Activated naive CD8-positive, alpha-beta T cell treated with anti-CD3 and anti-CD28 coated beads, Interleukin-2, amount 10 ng/mL, durations not matched to agents 7 days and 5 days (primary cell): Measurements from ENCODE around the gene UBR3. TPM values are rescaled to one million over a fixed set of nuclear protein-coding genes. Genes with fewer than 3 reads are reported as not detected.

Experiments used
- ATAC-seq: fragments of 150-1000 bp; cut with Tn5 transposase; one replicate; pipeline ENCODE4 v1.10.0; 2021; ENCODE audit warnings: low read depth, moderate library complexity
- POLR2A ChIA-PET: fragments of 350-600 bp; sonication (Branson Sonifier 250); formaldehyde crosslinking; loops from one replicate; lab custom pipeline; 2021; ENCODE audit warnings: antibody characterized with exemption; lab: Charles Lee
- DNase-seq: peaks from one replicate; pipeline ENCODE4 v3.0.0; 2021
- H3K27ac Mint-ChIP-seq: one replicate; pipeline ENCODE4 v1.8.0; 2022; ENCODE audit warnings: mild to moderate bottlenecking, mixed read lengths
- H3K27me3 Mint-ChIP-seq: one replicate; pipeline ENCODE4 v1.8.0; 2022; ENCODE audit warnings: mild to moderate bottlenecking, moderate library complexity, mixed read lengths
- H3K36me3 Mint-ChIP-seq: one replicate; pipeline ENCODE4 v1.8.0; 2021; ENCODE audit warnings: mild to moderate bottlenecking, mixed read lengths
- H3K4me1 Mint-ChIP-seq: one replicate; pipeline ENCODE4 v1.8.0; 2021; ENCODE audit warnings: mixed read lengths
- H3K4me3 Mint-ChIP-seq: one replicate; pipeline ENCODE4 v1.8.0; 2022; ENCODE audit warnings: mild to moderate bottlenecking, moderate library complexity, mixed read lengths
- H3K9me3 Mint-ChIP-seq: one replicate; pipeline ENCODE4 v1.8.0; 2021; ENCODE audit warnings: mixed read lengths
- total RNA-seq, 2 experiments: library from RNA; stranded (reverse); gene quantifications; one replicate each; pipeline ENCODE4 v1.2.3, GENCODE V29; 2021

Gene UBR3
- total RNA-seq, 2 experiments from 2014 or later: 23.8 to 26.7 TPM

DNA sequence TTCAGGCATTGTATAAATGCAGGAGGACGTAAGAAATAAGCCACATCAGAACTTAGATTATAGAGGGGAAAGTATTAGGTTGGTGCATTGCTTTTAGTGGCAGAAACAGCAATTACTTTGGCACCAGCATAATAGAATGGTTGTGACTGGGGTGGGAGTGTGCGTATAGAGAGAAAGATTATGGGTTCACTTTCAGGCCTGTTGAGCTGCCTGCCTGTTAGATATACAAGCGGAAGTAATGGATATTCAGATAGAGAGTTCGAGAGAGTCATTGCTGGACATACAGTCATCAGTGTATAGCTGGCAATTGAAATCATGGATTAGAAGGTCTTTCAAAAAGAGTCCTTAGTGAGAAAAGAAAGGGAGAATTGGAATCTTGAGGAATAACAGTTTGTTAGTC, 211.5 kb downstream of the UBR3 start:
- Mint-ChIP-seq H3K36me3 (peaks cover 3% of the 10 kb centered on the region), H3K27me3 (no peaks in the 10 kb centered on the region), H3K4me3 (no peak overlapping the region), H3K9me3 (no peaks in the 10 kb centered on the region), H3K4me1 (no peaks in the 10 kb centered on the region), H3K27ac (no peak overlapping the region)
- DNase-seq (no peak), ATAC-seq (no peak)
- POLR2A ChIA-PET: interaction anchor here (0.6 kb wide), 1 partner anchor 180 kb away, joined by 3 read pairs; no protein-coding TSS in a partner anchor

DNA sequence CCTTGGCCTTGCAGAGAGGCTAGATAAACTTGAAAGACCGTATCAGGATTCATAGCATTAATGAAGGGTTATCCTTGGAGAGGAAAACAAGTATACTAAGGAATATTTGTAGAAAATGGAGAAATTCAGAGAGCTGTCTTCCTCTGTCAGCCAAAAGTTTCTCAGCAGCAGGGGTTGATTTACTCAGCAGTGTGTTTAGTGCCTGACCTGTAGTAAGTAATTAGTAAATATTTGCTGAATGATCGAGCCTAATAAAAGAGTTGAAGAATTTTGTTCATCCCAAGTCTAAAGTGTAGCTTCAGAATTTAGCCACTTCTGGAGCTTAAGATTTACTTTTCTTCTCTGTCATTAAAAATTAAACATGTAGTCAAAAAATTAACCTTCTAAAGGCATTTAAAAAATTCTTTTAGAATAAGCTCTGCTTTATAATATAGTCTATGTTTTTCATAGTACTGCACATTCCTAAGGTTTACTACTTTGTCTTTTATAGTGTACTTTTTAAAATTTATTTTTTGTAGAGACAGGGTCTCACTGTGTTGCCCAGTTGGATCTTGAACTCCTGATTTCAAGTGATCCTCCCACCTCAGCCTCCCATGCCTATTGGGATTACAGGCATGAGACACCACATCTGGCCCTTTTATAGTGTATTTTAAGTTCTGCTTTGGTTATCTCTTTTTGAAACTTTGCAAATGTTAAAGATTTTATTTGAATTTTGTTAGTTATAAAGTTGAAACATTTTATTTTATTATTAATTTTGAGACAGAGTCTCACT, 212.3 kb downstream of the UBR3 start:
- Mint-ChIP-seq H3K27me3 (no peaks in the 10 kb centered on the region), H3K9me3 (no peaks in the 10 kb centered on the region), H3K4me1 (no peaks in the 10 kb centered on the region), H3K27ac (no peak overlapping the region), H3K4me3 (no peak overlapping the region), H3K36me3 (peaks cover 3% of the 10 kb centered on the region)
- ATAC-seq (no peak), DNase-seq (no peak)
- POLR2A ChIA-PET: interaction anchor here (0.6 kb wide), 1 partner anchor 181 kb away, joined by 3 read pairs; no protein-coding TSS in a partner anchor

DNA sequence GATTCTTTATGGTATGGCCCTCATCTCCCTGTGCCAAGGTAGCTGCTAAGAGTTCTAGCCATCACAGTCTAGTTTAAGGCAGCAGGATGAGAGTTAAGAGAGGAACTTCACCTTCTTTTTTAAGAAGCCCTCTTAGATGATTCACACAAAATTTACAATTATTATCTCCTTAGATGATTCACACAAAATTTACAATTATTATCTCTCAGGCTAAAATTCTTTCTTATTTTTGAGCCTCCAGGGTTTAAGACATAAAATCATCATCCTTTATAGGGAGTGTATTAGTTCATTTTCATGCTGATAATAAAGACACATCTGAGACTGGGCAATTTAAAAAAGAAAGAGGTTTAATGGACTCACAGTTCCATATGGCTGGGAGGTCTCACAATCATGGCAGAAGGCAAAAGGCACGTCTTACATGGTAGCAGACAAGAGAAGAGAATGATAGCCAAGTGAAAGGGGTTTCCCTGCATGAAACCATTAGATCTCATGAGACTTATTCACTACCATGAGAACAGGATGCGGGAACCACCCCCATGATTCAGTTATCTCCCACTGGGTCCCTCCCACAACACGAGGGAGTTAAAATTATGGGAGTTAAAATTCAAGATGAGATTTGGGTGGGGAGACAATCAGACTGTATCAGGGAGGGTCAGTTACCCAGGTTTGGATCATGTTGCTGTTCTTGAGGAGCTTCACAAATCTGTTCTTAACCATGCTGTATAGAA, 217.7 kb downstream of the UBR3 start:
- POLR2A ChIA-PET: no interaction called here
- Mint-ChIP-seq H3K36me3 (peaks cover 6% of the 10 kb centered on the region), H3K27me3 (no peaks in the 10 kb centered on the region), H3K27ac (no peak overlapping the region), H3K4me1 (no peaks in the 10 kb centered on the region), H3K4me3 (no peak overlapping the region), H3K9me3 (no peaks in the 10 kb centered on the region)
- no peak for DNase-seq
- ATAC-seq: no peak

DNA sequence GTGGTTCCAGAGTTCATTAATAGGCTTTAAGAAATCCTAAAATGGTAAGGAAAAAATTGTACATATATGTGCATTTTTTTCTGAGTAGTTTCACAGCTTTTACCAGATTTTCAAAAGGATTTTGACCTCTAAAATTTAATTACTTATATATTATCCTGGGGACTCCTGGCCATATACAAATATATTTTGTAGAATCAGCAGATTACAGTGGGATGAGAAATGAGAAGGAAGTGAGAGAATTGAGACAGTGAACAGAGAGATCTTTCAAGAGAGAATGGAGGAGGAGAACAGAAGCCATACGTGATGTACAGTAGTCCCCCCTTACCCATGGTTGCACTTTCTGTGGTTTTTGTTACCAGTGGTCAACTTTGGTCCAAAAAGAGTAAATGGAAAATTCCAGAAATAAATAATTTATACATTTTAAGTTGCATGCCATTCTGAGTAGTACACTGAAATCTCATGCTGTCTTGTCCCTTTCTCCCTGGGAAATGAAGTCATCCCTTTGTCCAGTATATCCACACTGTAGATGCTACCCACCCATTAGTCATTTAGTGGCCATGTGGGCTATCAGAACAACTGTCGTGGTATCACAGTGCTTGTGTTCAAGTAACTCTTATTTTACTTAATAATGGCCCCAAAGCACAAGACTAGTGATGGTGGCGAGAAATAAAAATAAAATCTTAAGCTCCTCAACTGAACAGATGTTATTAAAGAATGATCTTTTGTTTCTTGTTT, 220.2 kb downstream of the UBR3 start:
- Mint-ChIP-seq H3K27me3 (no peaks in the 10 kb centered on the region), H3K9me3 (no peaks in the 10 kb centered on the region), H3K4me1 (no peaks in the 10 kb centered on the region), H3K27ac (no peak overlapping the region), H3K4me3 (no peak overlapping the region), H3K36me3 (peaks cover 11% of the 10 kb centered on the region)
- DNase-seq: no peak
- no peak for ATAC-seq
- POLR2A ChIA-PET: no interaction called here

DNA sequence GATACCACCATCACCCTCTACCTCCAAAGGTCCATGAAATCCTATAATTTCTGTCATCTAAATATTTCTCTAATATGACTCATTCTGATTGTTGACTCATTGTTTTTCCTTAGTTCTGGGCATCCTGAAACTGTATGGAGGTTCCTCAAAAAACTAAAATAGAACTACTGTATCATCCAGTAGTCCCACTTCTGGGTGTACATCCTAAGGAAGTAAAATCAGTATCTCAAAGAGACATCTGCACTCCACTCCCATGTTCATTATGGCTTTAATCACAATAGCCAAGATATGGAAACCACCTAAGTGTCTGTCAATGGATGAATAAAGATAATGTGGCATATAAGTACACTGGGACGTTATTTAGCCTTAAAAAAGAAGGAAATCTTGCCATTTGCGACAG, 224.9 kb downstream of the UBR3 start:
- H3K4me3 Mint-ChIP-seq: no peak overlapping the region
- no peaks in the 10 kb centered on the region for H3K9me3 Mint-ChIP-seq
- H3K4me1 Mint-ChIP-seq: no peaks in the 10 kb centered on the region
- H3K27me3 Mint-ChIP-seq: no peaks in the 10 kb centered on the region
- ATAC-seq: no peak
- DNase-seq: no peak
- peaks cover 9% of the 10 kb centered on the region for H3K36me3 Mint-ChIP-seq
- H3K27ac Mint-ChIP-seq: no peak overlapping the region
- POLR2A ChIA-PET: no interaction called here

DNA sequence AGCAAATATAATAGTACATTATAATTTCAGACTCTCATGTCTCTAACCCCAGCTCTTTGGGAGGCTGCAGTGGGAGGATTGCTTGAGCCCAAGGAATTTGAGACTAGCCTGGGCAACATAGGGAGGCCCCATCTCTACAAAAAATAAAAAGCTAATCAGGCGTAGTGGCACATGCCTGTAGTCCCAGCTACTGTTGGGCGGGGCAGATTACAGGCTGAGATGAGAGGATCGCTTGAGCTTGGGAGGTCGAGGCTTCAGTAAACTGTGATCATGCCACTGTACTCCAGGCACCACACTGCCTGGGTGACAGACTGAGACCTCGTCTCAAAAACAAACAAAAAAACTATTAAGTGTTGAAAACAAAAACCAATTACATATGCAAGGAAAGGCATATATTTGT, 227.7 kb downstream of the UBR3 start:
- H3K9me3 Mint-ChIP-seq: no peaks in the 10 kb centered on the region
- DNase-seq (no peak), ATAC-seq (no peak)
- no peak overlapping the region for H3K27ac Mint-ChIP-seq
- H3K4me3 Mint-ChIP-seq: no peak overlapping the region
- no peaks in the 10 kb centered on the region for H3K4me1 Mint-ChIP-seq
- POLR2A ChIA-PET: no interaction called here
- H3K27me3 Mint-ChIP-seq: no peaks in the 10 kb centered on the region
- peaks cover 9% of the 10 kb centered on the region for H3K36me3 Mint-ChIP-seq

GRCh38 chr2:170056900-170057299, 229.6 kb downstream of the UBR3 start:
- no peaks in the 10 kb centered on the region for H3K9me3 Mint-ChIP-seq
- no peak overlapping the region for H3K4me3 Mint-ChIP-seq
- ATAC-seq (no peak), DNase-seq (no peak)
- H3K27ac Mint-ChIP-seq: no peak overlapping the region
- no peaks in the 10 kb centered on the region for H3K4me1 Mint-ChIP-seq
- H3K36me3 Mint-ChIP-seq: peaks cover 6% of the 10 kb centered on the region
- POLR2A ChIA-PET: no interaction called here
- H3K27me3 Mint-ChIP-seq: no peaks in the 10 kb centered on the region

GRCh38 chr2:170063456-170064235, 236.4 kb downstream of the UBR3 start:
- POLR2A ChIA-PET: no interaction called here
- DNase-seq (no peak), ATAC-seq (no peak)
- H3K4me3 Mint-ChIP-seq: no peak overlapping the region
- no peaks in the 10 kb centered on the region for H3K4me1 Mint-ChIP-seq
- H3K27me3 Mint-ChIP-seq: no peaks in the 10 kb centered on the region
- H3K36me3 Mint-ChIP-seq: peaks cover 21% of the 10 kb centered on the region
- H3K9me3 Mint-ChIP-seq: no peaks in the 10 kb centered on the region
- H3K27ac Mint-ChIP-seq: no peak overlapping the region

- Mint-ChIP-seq H3K9me3 (peaks cover 6% of the 10 kb centered on the region), H3K4me1 (no peaks in the 10 kb centered on the region), H3K27me3 (no peaks in the 10 kb centered on the region), H3K36me3 (peaks cover 37% of the 10 kb centered on the region), H3K4me3 (no peak overlapping the region), H3K27ac (no peak overlapping the region)
- POLR2A ChIA-PET: no interaction called here
- ATAC-seq: no peak
- DNase-seq: no peak
These were observed 243.5 kb downstream of the UBR3 start for GRCh38 chr2:170070778-170071177.

- Mint-ChIP-seq H3K36me3 (peaks cover 34% of the 10 kb centered on the region), H3K4me3 (no peak overlapping the region), H3K27me3 (no peaks in the 10 kb centered on the region), H3K27ac (no peak overlapping the region), H3K9me3 (peaks cover 6% of the 10 kb centered on the region), H3K4me1 (no peaks in the 10 kb centered on the region)
- POLR2A ChIA-PET: no interaction called here
- ATAC-seq: no peak
- no peak for DNase-seq
These were observed 246.0 kb downstream of the UBR3 start for GRCh38 chr2:170073288-170073687.

GRCh38 chr2:170076189-170076588, 248.9 kb downstream of the UBR3 start:
- Mint-ChIP-seq H3K4me1 (no peaks in the 10 kb centered on the region), H3K27ac (no peak overlapping the region), H3K9me3 (peaks cover 2% of the 10 kb centered on the region), H3K36me3 (peaks cover 20% of the 10 kb centered on the region), H3K4me3 (no peak overlapping the region), H3K27me3 (no peaks in the 10 kb centered on the region)
- DNase-seq (no peak), ATAC-seq (no peak)
- POLR2A ChIA-PET: no interaction called here

DNA sequence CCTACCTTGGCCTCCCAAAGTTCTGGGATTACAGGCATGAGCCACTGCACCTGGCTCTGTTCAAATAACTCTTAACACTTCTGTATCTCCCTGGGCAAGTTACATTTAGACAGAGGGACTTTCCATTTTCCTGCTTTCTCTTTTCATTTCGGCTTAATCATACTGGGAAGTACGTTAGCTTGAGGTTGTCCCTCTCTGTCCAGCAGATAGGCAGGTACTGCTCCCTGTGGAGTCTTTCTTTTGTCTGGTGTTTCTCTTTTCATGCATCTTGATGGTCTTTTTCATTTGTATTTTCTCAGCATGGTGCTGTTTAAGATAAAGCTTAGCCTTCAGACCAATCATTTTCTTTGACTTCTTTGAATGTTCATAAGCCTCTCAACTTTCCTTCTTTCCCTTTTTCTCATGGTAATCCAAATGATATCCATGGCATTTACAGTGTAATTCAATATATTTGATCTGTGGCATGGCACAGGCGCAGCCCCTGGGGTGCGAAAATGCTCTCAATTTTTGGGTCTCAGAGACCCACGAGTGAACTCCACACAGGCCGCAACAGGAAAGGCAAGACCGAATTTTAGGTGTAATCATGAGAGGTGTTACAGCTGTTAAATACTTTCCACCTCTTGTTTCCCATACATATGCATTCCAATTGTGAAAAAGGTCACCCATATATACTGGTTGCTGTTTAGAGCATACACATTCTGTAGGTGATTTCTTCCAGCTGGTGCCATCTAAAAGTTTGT, 250.7 kb downstream of the UBR3 start:
- H3K36me3 Mint-ChIP-seq: peaks cover 20% of the 10 kb centered on the region
- POLR2A ChIA-PET: interaction anchor here (0.6 kb wide), 1 partner anchor 590 kb away, joined by 4 read pairs; no protein-coding TSS in a partner anchor

More for the DNA sequence above, 250.7 kb downstream of the UBR3 start:
- Mint-ChIP-seq H3K4me1 (no peaks in the 10 kb centered on the region), H3K9me3 (no peaks in the 10 kb centered on the region), H3K27me3 (no peaks in the 10 kb centered on the region), H3K4me3 (no peak overlapping the region), H3K27ac (no peak overlapping the region)
- ATAC-seq (no peak), DNase-seq (no peak)
